Common myeloid progenitor, CD34-positive (primary cell): ENCODE results near the gene ATG16L2.
"Not testable (repeated sequence)": the region's sequence is repeated elsewhere in the genome, so short reads cannot be mapped to it uniquely, and the experiment has no call there.

Experiments
- CTCF ChIA-PET: fragments of 350-600 bp; sonication (Branson Sonifier 250); formaldehyde crosslinking; loops from one replicate; lab custom pipeline; 2021; ENCODE audit warnings: antibody characterized with exemption; lab: Charles Lee
- POLR2A ChIA-PET: fragments of 350-600 bp; sonication (Branson Sonifier 250); formaldehyde crosslinking; loops from one replicate; lab custom pipeline; 2021; ENCODE audit warnings: antibody characterized with exemption; lab: Charles Lee
- DNase-seq, 3 donors: peaks; one replicate each; pipeline versions ENCODE4 v3.0.0 to v3.0.0-alpha.2; 2013
- H3K27ac ChIP-seq, 2 experiments: 1 replicate in 1 of 2; 2 replicates in 1 of 2; pipeline ENCODE4 v1.7.0; 2013; ENCODE audit warnings: inconsistent platforms in 2 of 2, low read length in 2 of 2, mild to moderate bottlenecking in 2 of 2, low read depth in 1 of 2, moderate library complexity in 1 of 2; ENCODE audit not compliant: severe bottlenecking in 2 of 2, insufficient read depth in 1 of 2, poor library complexity in 1 of 2
- H3K27me3 ChIP-seq, 5 experiments: replicated peaks in 2 of 5; 1 replicate in 3 of 5; 2 replicates in 2 of 5; pipeline versions ENCODE4 v1.6.1 to v1.7.0; 2013; ENCODE audit warnings: low read length in 4 of 5, mild to moderate bottlenecking in 2 of 5, moderate library complexity in 2 of 5, inconsistent platforms in 1 of 5; ENCODE audit not compliant: insufficient read depth in 5 of 5, control insufficient read depth in 4 of 5
- H3K36me3 ChIP-seq, 4 experiments: 1 replicate in 2 of 4; 2 replicates in 2 of 4; pipeline versions ENCODE4 v1.6.1 to v1.7.0; 2013; ENCODE audit warnings: low read length in 3 of 4, control low read depth in 1 of 4, mild to moderate bottlenecking in 1 of 4; ENCODE audit not compliant: control insufficient read depth in 4 of 4, insufficient read depth in 4 of 4
- H3K4me1 ChIP-seq, 4 experiments: 1 replicate in 3 of 4; 2 replicates in 1 of 4; pipeline versions ENCODE4 v1.6.1 to v1.7.1; 2013; ENCODE audit warnings: low read length in 3 of 4, mild to moderate bottlenecking in 3 of 4, control low read depth in 1 of 4, inconsistent platforms in 1 of 4, moderate library complexity in 1 of 4; ENCODE audit not compliant: control insufficient read depth in 4 of 4, insufficient read depth in 4 of 4; ENCODE audit errors: control extremely low read depth in 1 of 4
- H3K4me3 ChIP-seq, 7 experiments: 1 replicate in 4 of 7; 2 replicates in 3 of 7; pipeline versions ENCODE4 v1.5.1 to v1.7.0; 2013; ENCODE audit warnings: mild to moderate bottlenecking in 7 of 7, low read length in 6 of 7, moderate library complexity in 6 of 7, inconsistent platforms in 2 of 7, low read depth in 2 of 7, control low read depth in 1 of 7; ENCODE audit not compliant: insufficient read depth in 4 of 7, control insufficient read depth in 1 of 7; ENCODE audit errors: extremely low read depth in 1 of 7
- H3K9me3 ChIP-seq, 5 experiments: 1 replicate in 4 of 5; 2 replicates in 1 of 5; pipeline versions ENCODE4 v1.6.1 to v1.7.1; 2013; ENCODE audit warnings: low read length in 4 of 5, mild to moderate bottlenecking in 2 of 5, inconsistent platforms in 1 of 5, low read depth in 1 of 5, moderate library complexity in 1 of 5; ENCODE audit not compliant: control insufficient read depth in 4 of 5, insufficient read depth in 2 of 5; ENCODE audit errors: control extremely low read depth in 1 of 5
- WGBS: methylation state at CpG from one replicate; pipeline ENCODE4 v1.1.5; 2013; ENCODE audit not compliant: insufficient coverage; 5-methylcytosine and 5-hydroxymethylcytosine counted together

Gene ATG16L2

DNA sequence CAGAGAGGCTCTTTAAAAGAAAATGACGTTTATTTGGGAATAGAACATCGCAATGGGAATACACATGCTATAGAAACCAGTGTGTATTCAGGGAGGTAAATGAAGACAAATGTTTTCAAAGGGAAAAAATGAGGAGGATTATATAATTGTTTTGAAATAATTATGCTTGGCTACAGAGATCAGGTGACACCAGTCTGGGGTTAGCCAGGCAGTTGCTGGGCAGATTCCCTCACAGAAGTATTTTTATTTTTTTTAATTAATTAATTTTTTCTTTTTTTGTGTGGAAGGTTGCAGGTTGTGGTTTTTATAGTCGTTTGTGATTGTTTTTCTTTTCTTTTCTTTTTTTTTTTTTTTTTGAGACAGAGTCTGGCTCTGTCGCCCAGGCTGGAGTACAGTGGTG lies 14.8 kb upstream of the ATG16L2 start:
- peak in 2 of 3 donors; percentile 59 to 69 for DNase-seq
- Histone ChIP-seq H3K36me3 (no peaks in the 10 kb centered on the region), H3K27ac (no peak overlapping the region), H3K4me3 (no peak overlapping the region), H3K27me3 (no peaks in the 10 kb centered on the region), H3K4me1 (peaks cover 4 to 20% (median 17%) of the 10 kb centered on the region in 4 experiments), H3K9me3 (no peaks in the 10 kb centered on the region)
- WGBS = 100% methylated on average over 3 of the region's 4 CpGs
- CTCF ChIA-PET = no interaction called here
- POLR2A ChIA-PET = no interaction called here

DNA sequence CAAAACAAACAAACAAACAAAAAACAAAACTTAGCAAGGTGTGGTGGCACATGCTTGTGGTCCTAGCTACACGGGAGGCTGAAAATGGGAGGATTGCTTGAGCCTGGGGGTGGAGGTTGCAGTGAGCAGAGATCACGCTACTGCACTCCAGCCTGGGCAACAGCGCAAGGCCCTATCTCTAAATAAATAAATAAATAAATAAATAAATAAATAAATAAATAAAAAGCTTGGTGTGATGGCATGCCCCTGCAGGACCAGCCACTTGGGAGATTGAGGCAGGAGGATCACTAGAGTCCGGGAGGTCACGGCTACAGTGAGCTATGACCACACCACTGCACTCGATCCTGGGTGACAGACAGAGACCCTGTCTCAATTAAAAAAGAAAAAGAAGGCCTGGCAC lies 11.4 kb upstream of the ATG16L2 start:
- WGBS = 78% methylated on average over 2 of the region's 6 CpGs
- POLR2A ChIA-PET = interaction anchor here (1.0 kb wide), 1 partner anchor 9 kb away, joined by 3 read pairs; the partner anchor contains the start of gene STARD10

DNA sequence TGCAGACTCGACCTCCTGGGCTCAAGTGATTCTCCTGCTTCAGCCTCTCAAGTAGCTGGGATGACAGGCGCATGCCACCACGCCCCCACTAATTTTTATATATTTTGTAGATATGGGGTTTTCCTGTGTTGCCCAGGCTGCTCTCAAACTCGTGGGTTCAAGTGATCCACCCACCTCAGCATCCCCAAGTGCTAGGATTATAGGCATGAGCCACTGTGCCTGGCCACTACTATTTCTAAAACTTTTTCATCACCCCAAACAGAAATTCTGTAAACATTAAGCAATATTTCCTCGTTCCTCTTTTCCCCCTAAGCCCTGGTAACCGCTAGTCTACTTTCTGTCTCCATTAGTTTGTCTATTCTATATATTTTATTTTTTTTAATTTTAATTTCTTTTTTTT lies 9.0 kb upstream of the ATG16L2 start:
- DNase-seq = peak in 2 of 3 donors; percentile 63 to 66
- Histone ChIP-seq H3K4me1 (peaks cover 23 to 47% (median 40%) of the 10 kb centered on the region in 4 experiments), H3K9me3 (no peaks in the 10 kb centered on the region), H3K27me3 (no peaks in the 10 kb centered on the region), H3K4me3 (peak overlapping the region in 1 of 7 experiments; percentile 19), H3K27ac (no peak overlapping the region), H3K36me3 (peaks cover 3 to 6% (median 5%) of the 10 kb centered on the region in 4 experiments)
- ChIA-PET POLR2A (interaction anchor here (0.6 kb wide), 1 partner anchor 26 kb away, joined by 7 read pairs; no protein-coding TSS in a partner anchor), CTCF (no interaction called here)
- 80% methylated on average over 1 of the region's 6 CpGs for WGBS

More for the DNA sequence above, 11.4 kb upstream of the ATG16L2 start:
- no peaks in the 10 kb centered on the region for H3K9me3 ChIP-seq
- peaks cover 11 to 42% (median 36%) of the 10 kb centered on the region in 4 experiments for H3K4me1 ChIP-seq
- H3K4me3 ChIP-seq = no peak overlapping the region
- H3K36me3 ChIP-seq = no peaks in the 10 kb centered on the region
- CTCF ChIA-PET = interaction anchor here (0.9 to 2.4 kb wide), 3 partner anchors 8 to 78 kb away, joined by 5 to 6 read pairs (median 5); partner anchors contain the start of gene STARD10
- no peak for DNase-seq
- no peak overlapping the region for H3K27ac ChIP-seq
- H3K27me3 ChIP-seq = no peaks in the 10 kb centered on the region

DNA sequence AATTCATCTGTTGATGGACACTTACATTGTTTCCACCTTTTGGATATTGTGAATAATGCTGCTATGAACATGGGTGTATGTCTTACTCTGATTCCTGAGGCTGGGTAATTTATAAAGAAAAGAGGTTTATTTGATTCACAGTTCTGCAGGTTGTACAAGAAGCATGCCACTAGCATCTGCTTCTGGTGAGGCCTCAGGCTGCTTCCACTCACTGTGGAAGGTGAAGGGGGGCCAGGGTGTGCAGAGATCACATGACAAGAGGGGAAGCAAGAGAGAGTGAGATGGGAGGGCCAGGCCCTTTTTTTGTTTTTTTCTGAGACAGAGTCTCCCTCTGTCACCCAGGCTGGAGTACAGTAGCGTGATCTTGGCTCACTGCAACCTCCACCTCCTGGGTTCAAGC lies 7.8 kb upstream of the ATG16L2 start:
- 83% methylated on average over 1 of the region's 1 CpG for WGBS
- CTCF ChIA-PET = not testable (repeated sequence)
- peaks cover 23 to 53% (median 48%) of the 10 kb centered on the region in 4 experiments for H3K4me1 ChIP-seq

DNA sequence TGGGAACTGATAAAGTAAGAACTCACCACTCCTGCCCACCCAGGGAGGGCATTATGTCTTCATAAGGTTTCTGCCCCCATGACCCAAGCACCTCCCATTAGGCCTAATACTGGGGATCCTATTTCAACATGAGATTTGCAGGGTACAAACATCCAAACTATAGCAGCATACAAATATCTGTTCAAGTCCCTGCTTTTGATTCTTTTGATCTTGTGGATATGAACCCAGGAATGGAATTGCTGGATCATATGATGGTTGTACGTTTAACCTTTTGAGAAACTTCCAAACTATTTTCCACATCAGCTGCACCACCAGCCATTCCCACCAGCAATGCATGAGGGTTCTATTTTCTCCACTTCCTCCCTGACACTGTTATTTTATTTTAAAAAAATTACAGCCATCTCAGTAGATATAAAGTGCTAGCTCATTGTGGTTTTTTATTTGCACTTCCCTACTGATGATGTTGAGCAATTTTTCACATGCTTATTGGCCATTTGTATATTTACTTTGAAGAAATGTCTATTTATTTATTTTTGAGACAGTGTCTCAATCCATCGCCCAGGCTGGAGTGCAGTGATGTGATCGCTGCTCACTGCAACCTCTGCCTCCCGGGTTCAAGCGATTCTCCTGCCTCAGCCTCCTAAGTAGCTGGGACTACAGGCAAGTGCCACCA lies 7.1 kb upstream of the ATG16L2 start:
- POLR2A ChIA-PET = interaction anchor here (0.6 to 0.9 kb wide), 4 partner anchors 9 to 813 kb away, joined by 3 read pairs; partner anchors contain the start of gene STARD10

More for the DNA sequence above, 7.8 kb upstream of the ATG16L2 start:
- peak in 2 of 3 donors; percentile 24 to 36 for DNase-seq
- Histone ChIP-seq H3K36me3 (peaks cover 4 to 12% (median 6%) of the 10 kb centered on the region in 4 experiments), H3K27ac (peak overlapping the region in 1 of 2 experiments; percentile 87)
- H3K27me3 ChIP-seq, POLR2A ChIA-PET, H3K4me3 ChIP-seq, H3K9me3 ChIP-seq: not testable (repeated sequence)

DNA sequence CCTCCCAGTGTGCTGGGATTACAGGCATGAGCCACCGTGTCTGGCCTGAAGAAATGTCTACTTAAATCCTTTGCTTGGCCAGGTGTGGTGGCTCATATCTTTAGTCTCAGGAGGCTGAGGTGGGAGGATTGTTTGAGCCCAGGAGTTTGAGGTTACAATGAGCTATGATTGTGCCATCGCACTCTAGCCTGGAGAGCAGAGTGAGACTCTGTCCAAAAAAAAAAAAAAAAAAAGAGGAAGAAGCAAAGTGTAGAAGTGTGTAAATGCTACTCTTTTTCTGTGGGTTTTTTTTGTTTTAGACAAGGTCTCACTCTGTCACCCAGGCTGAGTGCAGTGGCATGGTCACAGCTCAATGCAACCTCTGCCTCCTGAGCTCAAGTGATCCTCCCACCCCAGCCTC lies 6.4 kb upstream of the ATG16L2 start:
- no peaks in the 10 kb centered on the region for H3K9me3 ChIP-seq
- peaks cover 4 to 12% (median 6%) of the 10 kb centered on the region in 4 experiments for H3K36me3 ChIP-seq
- DNase-seq = peak; percentile 47 to 89 (median 85)
- H3K27me3 ChIP-seq = no peaks in the 10 kb centered on the region
- WGBS = 8% methylated on average over 2 of the region's 2 CpGs
- H3K4me1 ChIP-seq = peaks cover 29 to 67% (median 61%) of the 10 kb centered on the region in 4 experiments
- peak overlapping the region in 3 of 7 experiments; percentile 12 to 28 (median 19) for H3K4me3 ChIP-seq
- ChIA-PET POLR2A (interaction anchor here (0.6 to 0.9 kb wide), 4 partner anchors 8 to 71 kb away, joined by 3 read pairs; partner anchors contain the start of gene STARD10), CTCF (interaction anchor here (0.7 to 10.3 kb wide), 8 partner anchors 8 to 84 kb away, joined by 3 to 76 read pairs (median 3); partner anchors contain the start of gene STARD10)
- peak overlapping the region; percentile 66 to 87 for H3K27ac ChIP-seq

More for the DNA sequence above, 7.1 kb upstream of the ATG16L2 start:
- no peaks in the 10 kb centered on the region for H3K9me3 ChIP-seq
- peaks cover 23 to 61% (median 56%) of the 10 kb centered on the region in 4 experiments for H3K4me1 ChIP-seq
- H3K36me3 ChIP-seq = peaks cover 4 to 12% (median 6%) of the 10 kb centered on the region in 4 experiments
- DNase-seq = peak; percentile 77 to 91 (median 87)
- no peaks in the 10 kb centered on the region for H3K27me3 ChIP-seq
- H3K4me3 ChIP-seq = peak overlapping the region in 4 of 7 experiments; percentile 19 to 34 (median 27)
- WGBS = 8% methylated on average over 2 of the region's 5 CpGs
- peak overlapping the region; percentile 66 to 87 for H3K27ac ChIP-seq
- CTCF ChIA-PET = interaction anchor here (0.6 to 10.3 kb wide), 8 partner anchors 9 to 82 kb away, joined by 3 to 76 read pairs (median 3); partner anchors contain the start of gene STARD10
